PC-3 (cell line): ENCODE measurements around the gene GINS2. TPM values are rescaled to one million over a fixed set of nuclear protein-coding genes. Genes with fewer than 3 reads are reported as not detected.

Experiments
- ATAC-seq: fragments of 200-7000 bp; cut with Tn5 transposase; 2 replicates; pipeline ENCODE4 v1.9.1; 2020; ENCODE audit warnings: mild to moderate bottlenecking, moderate library complexity
- BruUV-seq: library from RNA; stranded (reverse); fragments of 400-500 nt; replicated peaks from 2 replicates; lab custom pipeline; 2021; lab: Mats Ljungman, UMichigan
- CTCF ChIA-PET: fragments of 300-600 bp; sonication (Branson Sonifier 250); formaldehyde crosslinking; loops from one replicate; lab custom pipeline; 2022; ENCODE audit warnings: antibody characterized with exemption; lab: Charles Lee
- POLR2A ChIA-PET: fragments of 300-600 bp; sonication (Branson Sonifier 250); formaldehyde crosslinking; loops from one replicate; lab custom pipeline; 2022; ENCODE audit warnings: antibody characterized with exemption; ENCODE audit not compliant: unreplicated experiment; lab: Charles Lee
- DNase-seq: peaks from one replicate; pipeline ENCODE4 v3.0.0-alpha.2; 2015
- H2AFZ ChIP-seq: fragments of 300-600 bp; sonication (generic); 2 replicates; pipeline ENCODE4 v1.6.0; 2016; ENCODE audit warnings: antibody characterized with exemption, low read length
- H3F3A ChIP-seq: fragments of 300-600 bp; sonication (generic); one replicate; pipeline ENCODE4 v1.6.0; 2017; ENCODE audit warnings: antibody characterized with exemption, low read length, control low read depth, mild to moderate bottlenecking; ENCODE audit not compliant: unreplicated experiment
- H3K27ac ChIP-seq: fragments of 300-600 bp; sonication (generic); 2 replicates; pipeline ENCODE4 v1.5.1; 2016; ENCODE audit warnings: mild to moderate bottlenecking, low read length
- H3K27me3 ChIP-seq: fragments of 300-600 bp; sonication (generic); 2 replicates; pipeline ENCODE4 v1.6.1; 2016; ENCODE audit warnings: low read length, mixed read lengths
- H3K36me3 ChIP-seq: fragments of 300-600 bp; sonication (generic); 2 replicates; pipeline ENCODE4 v1.6.1; 2016; ENCODE audit warnings: low read depth, mixed run types, low read length, mixed read lengths
- H3K4me1 ChIP-seq: fragments of 300-600 bp; sonication (generic); 2 replicates; pipeline ENCODE4 v1.5.1; 2016; ENCODE audit warnings: low read length; ENCODE audit not compliant: insufficient read depth
- H3K4me2 ChIP-seq: fragments of 300-600 bp; sonication (generic); 2 replicates; pipeline ENCODE4 v1.6.0; 2016; ENCODE audit warnings: low read length
- H3K4me3 ChIP-seq: fragments of 300-600 bp; sonication (generic); 2 replicates; pipeline ENCODE4 v1.5.1; 2016; ENCODE audit warnings: mild to moderate bottlenecking, low read length, mixed read lengths
- H3K79me2 ChIP-seq: fragments of 300-600 bp; sonication (generic); 2 replicates; pipeline ENCODE4 v1.6.1; 2017; ENCODE audit warnings: low read length, mixed read lengths
- H3K9ac ChIP-seq: fragments of 300-600 bp; sonication (generic); 2 replicates; pipeline ENCODE4 v1.6.0; 2016; ENCODE audit warnings: mild to moderate bottlenecking, low read length
- H3K9me2 ChIP-seq: fragments of 300-600 bp; sonication (generic); replicated peaks from 2 replicates; pipeline ENCODE4 v1.6.1; 2016; ENCODE audit warnings: mixed run types, low read length, mixed read lengths
- H3K9me3 ChIP-seq: fragments of 300-600 bp; sonication (generic); 2 replicates; pipeline ENCODE4 v1.6.1; 2016; ENCODE audit warnings: low read length, mixed read lengths
- H4K20me1 ChIP-seq: fragments of 300-600 bp; sonication (generic); 2 replicates; pipeline ENCODE4 v1.6.1; 2016; ENCODE audit warnings: low read length, mixed read lengths
- EZH2 ChIP-seq: fragments of 300-600 bp; sonication (generic); IDR thresholded peaks from one replicate; pipeline ENCODE4 v1.6.1; 2017; ENCODE audit warnings: antibody characterized with exemption, mild to moderate bottlenecking, low read length; ENCODE audit not compliant: unreplicated experiment
- EZH2phosphoT487 ChIP-seq: fragments of 300-600 bp; sonication (generic); IDR thresholded peaks from 2 replicates; pipeline ENCODE4 v1.6.1; 2018; ENCODE audit warnings: mild to moderate bottlenecking, antibody characterized with exemption, low read length, borderline replicate concordance
- intact Hi-C: fragments of 100-400 bp; cut with micrococcal nuclease; formaldehyde crosslinking; loops from 2 replicates; pipeline ENCODE4 v1.9.0; 2023
- total RNA-seq: library from RNA; depleted of rRNA; stranded (reverse); fragments of >200 nt; gene quantifications from 2 replicates; pipeline ENCODE4 v1.2.3, GENCODE V29; 2014
- TF ChIP-seq, protein P1 (sequence below): fragments of 300-600 bp; sonication (generic); conservative IDR thresholded peaks from 2 replicates; pipeline ENCODE4 v1.5.1; 2017; ENCODE audit warnings: antibody characterized with exemption, low read depth, mild to moderate bottlenecking, low read length

GINS2 gene
- total RNA-seq, 1 experiment from 2014 or later = 28.7 TPM

DNA sequence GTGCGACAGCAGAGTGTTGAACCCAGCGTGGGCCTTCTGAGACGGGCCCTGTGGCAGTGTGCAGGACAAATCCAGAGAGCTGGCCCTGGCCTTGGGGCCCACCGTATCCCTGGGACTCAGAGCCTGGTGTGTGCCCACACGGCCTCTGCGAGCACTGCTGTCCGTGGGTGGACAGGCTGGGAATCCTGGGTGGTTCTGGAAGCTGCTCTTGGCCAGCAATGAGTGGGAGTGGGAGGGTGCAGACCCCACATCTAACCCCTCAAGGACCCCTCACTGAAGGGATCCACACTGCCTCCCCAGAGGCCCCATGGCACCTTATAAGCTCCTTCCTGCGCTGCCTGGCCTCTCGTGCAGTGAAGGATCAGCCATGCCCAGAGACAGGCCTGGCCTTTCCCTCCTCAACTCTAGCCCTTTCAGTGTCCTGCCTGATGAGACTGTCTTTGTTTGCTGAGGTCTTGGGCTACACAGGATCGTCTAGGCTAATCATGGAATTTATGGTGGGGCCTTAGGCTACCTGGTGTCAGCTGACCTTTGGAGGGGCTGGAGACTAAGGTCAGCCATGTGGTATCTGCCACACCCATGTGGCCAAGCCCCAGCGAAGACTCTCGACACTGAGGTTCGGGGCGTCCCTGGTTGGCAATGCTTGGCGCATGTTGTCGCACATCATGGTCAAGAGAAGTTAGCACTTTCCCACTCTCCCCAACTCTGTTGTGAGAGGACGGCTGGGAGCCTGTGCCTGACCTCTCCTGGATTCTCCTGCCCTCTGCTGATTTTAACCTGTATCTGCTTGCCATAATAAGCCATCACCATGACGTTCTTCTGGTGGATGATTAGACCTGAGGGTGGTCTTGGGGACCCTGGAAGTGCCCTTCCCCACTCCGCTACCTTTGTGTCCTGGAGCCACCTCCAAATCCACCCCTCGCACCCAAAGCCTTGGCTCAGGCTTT, 16.4 kb upstream of the GINS2 start:
- TF ChIP-seq, protein P1, sequence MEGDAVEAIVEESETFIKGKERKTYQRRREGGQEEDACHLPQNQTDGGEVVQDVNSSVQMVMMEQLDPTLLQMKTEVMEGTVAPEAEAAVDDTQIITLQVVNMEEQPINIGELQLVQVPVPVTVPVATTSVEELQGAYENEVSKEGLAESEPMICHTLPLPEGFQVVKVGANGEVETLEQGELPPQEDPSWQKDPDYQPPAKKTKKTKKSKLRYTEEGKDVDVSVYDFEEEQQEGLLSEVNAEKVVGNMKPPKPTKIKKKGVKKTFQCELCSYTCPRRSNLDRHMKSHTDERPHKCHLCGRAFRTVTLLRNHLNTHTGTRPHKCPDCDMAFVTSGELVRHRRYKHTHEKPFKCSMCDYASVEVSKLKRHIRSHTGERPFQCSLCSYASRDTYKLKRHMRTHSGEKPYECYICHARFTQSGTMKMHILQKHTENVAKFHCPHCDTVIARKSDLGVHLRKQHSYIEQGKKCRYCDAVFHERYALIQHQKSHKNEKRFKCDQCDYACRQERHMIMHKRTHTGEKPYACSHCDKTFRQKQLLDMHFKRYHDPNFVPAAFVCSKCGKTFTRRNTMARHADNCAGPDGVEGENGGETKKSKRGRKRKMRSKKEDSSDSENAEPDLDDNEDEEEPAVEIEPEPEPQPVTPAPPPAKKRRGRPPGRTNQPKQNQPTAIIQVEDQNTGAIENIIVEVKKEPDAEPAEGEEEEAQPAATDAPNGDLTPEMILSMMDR = no peak
- no peak for TF ChIP-seq EZH2phosphoT487
- no peak for TF ChIP-seq EZH2
- no peak overlapping the region for H3K4me2 ChIP-seq
- H3K4me1 ChIP-seq = no peaks in the 10 kb centered on the region
- H3K9me2 ChIP-seq = no peaks in the 10 kb centered on the region
- no peak overlapping the region for H3K4me3 ChIP-seq
- no peaks in the 10 kb centered on the region for H3K36me3 ChIP-seq
- no peaks in the 10 kb centered on the region for H3K27me3 ChIP-seq
- ATAC-seq (no peak), DNase-seq (no peak)
- no peak overlapping the region for H3K9ac ChIP-seq
- H3F3A ChIP-seq = no peaks in the 10 kb centered on the region
- no peak overlapping the region for H3K27ac ChIP-seq
- CTCF ChIA-PET = no interaction called here
- BruUV-seq = no TSS peak
- POLR2A ChIA-PET = no interaction called here
- H3K79me2 ChIP-seq = no peaks in the 10 kb centered on the region
- H4K20me1 ChIP-seq = no peaks in the 10 kb centered on the region
- no peaks in the 10 kb centered on the region for H3K9me3 ChIP-seq
- intact Hi-C loops = no loop called here
- no peak overlapping the region for H2AFZ ChIP-seq

DNA sequence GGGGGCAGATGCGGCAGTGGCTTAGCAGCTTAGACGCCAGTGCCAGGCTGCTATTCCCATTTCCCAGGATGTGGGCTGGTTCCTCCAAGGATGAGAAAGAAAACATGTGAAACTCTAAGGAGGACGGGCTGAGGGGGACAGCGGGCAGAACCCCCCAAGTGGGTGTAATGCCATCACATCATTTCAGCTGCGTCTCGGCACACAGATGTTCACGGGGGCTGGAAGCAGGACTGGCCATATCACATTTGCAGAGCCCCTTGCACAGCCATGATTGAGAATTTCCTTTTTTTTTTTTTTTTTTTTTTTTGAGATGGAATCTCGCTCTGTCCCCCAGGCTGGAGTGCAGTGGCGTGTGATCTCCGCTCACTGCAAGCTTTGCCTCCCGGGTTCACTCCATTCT, 15.3 kb upstream of the GINS2 start:
- no peaks in the 10 kb centered on the region for H3K9me3 ChIP-seq
- no peak overlapping the region for H3K4me3 ChIP-seq
- CTCF ChIA-PET = no interaction called here
- ATAC-seq (no peak), DNase-seq (no peak)
- no peak for TF ChIP-seq EZH2phosphoT487
- TF ChIP-seq, protein P1 = no peak
- TF ChIP-seq EZH2 = no peak
- no peaks in the 10 kb centered on the region for H3K79me2 ChIP-seq
- intact Hi-C loops = no loop called here
- H3K36me3 ChIP-seq = no peaks in the 10 kb centered on the region
- H3K9ac ChIP-seq = no peak overlapping the region
- H2AFZ ChIP-seq = no peak overlapping the region
- POLR2A ChIA-PET = no interaction called here
- BruUV-seq = no TSS peak
- no peak overlapping the region for H3K4me2 ChIP-seq
- H3K27me3 ChIP-seq = no peaks in the 10 kb centered on the region
- no peaks in the 10 kb centered on the region for H3F3A ChIP-seq
- H3K4me1 ChIP-seq = no peaks in the 10 kb centered on the region
- no peak overlapping the region for H3K27ac ChIP-seq
- H3K9me2 ChIP-seq = no peaks in the 10 kb centered on the region
- no peaks in the 10 kb centered on the region for H4K20me1 ChIP-seq

DNA sequence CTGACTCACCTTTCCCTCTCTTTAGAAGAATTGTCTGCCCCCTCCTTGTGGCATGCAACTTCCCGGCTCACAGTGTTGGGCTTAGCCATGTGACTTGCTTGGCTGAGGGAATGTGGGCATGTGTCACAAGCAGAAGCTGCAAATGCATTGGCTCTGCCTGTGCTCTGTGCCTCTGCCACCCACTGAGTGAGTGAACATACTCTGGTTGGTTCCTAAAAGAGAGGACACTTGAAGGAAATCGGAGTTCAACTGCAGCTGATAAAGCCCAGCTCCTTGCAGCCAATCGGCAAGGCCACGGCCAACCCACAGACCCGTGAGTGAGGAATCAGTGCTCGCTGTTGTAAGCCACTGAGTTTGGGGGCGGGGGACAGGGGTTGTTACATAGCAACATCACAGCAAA, 10.9 kb upstream of the GINS2 start:
- no peaks in the 10 kb centered on the region for H3K4me1 ChIP-seq
- H3K4me3 ChIP-seq = no peak overlapping the region
- no peaks in the 10 kb centered on the region for H3K36me3 ChIP-seq
- no peak overlapping the region for H2AFZ ChIP-seq
- H3K9me3 ChIP-seq = no peaks in the 10 kb centered on the region
- no peaks in the 10 kb centered on the region for H3F3A ChIP-seq
- no peak overlapping the region for H3K4me2 ChIP-seq
- TF ChIP-seq, protein P1 = no peak
- TF ChIP-seq EZH2 (no peak), EZH2phosphoT487 (no peak)
- ChIA-PET CTCF (no interaction called here), POLR2A (no interaction called here)
- intact Hi-C loops = no loop called here
- DNase-seq (no peak), ATAC-seq (peak; percentile 54; the same call in 1 of the 2 replicates)
- H3K9ac ChIP-seq = no peak overlapping the region
- no peaks in the 10 kb centered on the region for H3K9me2 ChIP-seq
- H3K79me2 ChIP-seq = no peaks in the 10 kb centered on the region
- no peaks in the 10 kb centered on the region for H3K27me3 ChIP-seq
- H3K27ac ChIP-seq = no peak overlapping the region
- no TSS peak for BruUV-seq
- no peaks in the 10 kb centered on the region for H4K20me1 ChIP-seq
